Endothelial cell of umbilical vein (primary cell): ENCODE data around the gene KIAA1614.

Experiments used
- CTCF ChIP-seq, 2 donors: IDR thresholded peaks; 1 replicate in 1 of 2; 2 replicates in 1 of 2; pipeline ENCODE4 v1.5.1; 2011; ENCODE audit warnings: low read length in 2 of 2, mild to moderate bottlenecking in 2 of 2, moderate library complexity in 2 of 2, control low read depth in 1 of 2, inconsistent platforms in 1 of 2, low read depth in 1 of 2; ENCODE audit not compliant: insufficient read depth in 1 of 2; ENCODE audit errors: extremely low read depth in 1 of 2
- EZH2 ChIP-seq: IDR thresholded peaks from 2 replicates; pipeline ENCODE4 v1.6.1; 2012; ENCODE audit warnings: borderline replicate concordance, low read depth, mild to moderate bottlenecking, moderate library complexity, low read length, inconsistent platforms; ENCODE audit not compliant: severe bottlenecking
- POLR2A ChIP-seq: IDR thresholded peaks from 2 replicates; pipeline ENCODE4 v1.6.1; 2012; ENCODE audit warnings: low read depth, mild to moderate bottlenecking, control low read depth, low read length
- TF ChIP-seq, protein P1 (sequence below): IDR thresholded peaks from 2 replicates; pipeline ENCODE4 v1.6.1; 2011; ENCODE audit not compliant: insufficient read depth, insufficient read length

DNA sequence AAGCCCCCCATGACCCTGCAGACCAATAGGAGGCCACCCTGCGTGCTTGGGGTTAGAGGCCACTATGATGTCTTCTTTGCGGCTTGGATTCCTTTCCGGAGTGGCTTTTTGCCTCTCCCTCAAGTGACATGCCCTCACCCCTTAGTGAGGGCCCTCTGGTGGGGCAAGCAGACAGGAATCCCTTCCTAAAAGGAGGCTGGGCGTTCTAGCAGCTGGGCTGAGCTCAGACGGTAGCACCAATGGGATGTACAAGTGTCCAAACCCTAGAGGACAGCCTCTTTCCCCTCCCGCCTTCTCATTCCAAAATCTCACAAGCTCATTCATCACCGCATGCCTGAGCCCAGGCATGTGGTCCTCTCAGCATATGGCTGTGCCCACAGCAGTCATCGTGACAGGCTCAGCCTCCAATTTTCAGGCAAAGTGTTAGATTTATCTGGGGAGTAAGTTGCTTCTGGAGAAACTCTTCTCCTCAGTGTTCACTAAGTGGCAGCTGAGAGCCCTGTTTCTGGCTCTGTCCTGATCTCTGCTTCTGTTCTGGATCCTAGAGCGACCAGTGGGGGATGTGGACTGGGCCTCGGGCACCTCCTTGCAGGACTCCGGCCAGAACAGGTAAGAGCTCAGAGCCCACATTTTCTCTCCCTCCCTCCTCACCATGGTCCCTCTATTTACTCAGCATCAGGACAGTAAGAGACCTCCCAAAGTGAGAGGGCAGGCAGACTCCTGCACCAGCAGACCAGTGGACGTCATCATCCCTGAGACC, 4.8 kb downstream of the KIAA1614 start:
- TF ChIP-seq POLR2A: no peak
- TF ChIP-seq CTCF (IDR thresholded peaks at IDR 0.05; ENCODE audit: extremely low read depth in 1 of 2, insufficient read depth in 1 of 2, low read depth in 1 of 2, low read length in 2 of 2): peak in 1 of 2 donors; percentile 23
- TF ChIP-seq EZH2: no peak
- TF ChIP-seq, protein P1, sequence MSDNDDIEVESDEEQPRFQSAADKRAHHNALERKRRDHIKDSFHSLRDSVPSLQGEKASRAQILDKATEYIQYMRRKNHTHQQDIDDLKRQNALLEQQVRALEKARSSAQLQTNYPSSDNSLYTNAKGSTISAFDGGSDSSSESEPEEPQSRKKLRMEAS: no peak
